Heart right ventricle (tissue), 16 donors: ENCODE measurements around the gene KYNU. TPM values are rescaled to one million over a fixed set of nuclear protein-coding genes. Genes with fewer than 3 reads are reported as not detected.
A peak's percentile ranks its signal among the peaks of the same experiment; 100 is the strongest.

ENCODE experiments used
- ATAC-seq, 8 donors: fragments of 200-7000 bp; cut with Tn5 transposase; one replicate each; pipeline ENCODE4 v1.9.1; 2020; ENCODE audit warnings: mild to moderate bottlenecking in 8 of 8, moderate library complexity in 8 of 8, moderate number of reproducible peaks in 1 of 8
- DNase-seq, 2 donors: peaks; one replicate each; pipeline ENCODE4 v3.0.0-alpha.2; 2020
- H3K27ac ChIP-seq, 10 donors: fragments of 200-600 bp; sonication (generic) in 2 of 10; one replicate each; pipeline versions ENCODE4 v1.5.0 to v1.8.0; 2020 to 2022; ENCODE audit warnings: mild to moderate bottlenecking in 3 of 10
- H3K27me3 ChIP-seq, 7 donors: fragments of 200-600 bp; one replicate each; pipeline ENCODE4 v1.8.0; 2021 to 2022; ENCODE audit warnings: mild to moderate bottlenecking in 2 of 7
- H3K36me3 ChIP-seq, 9 donors: fragments of 200-600 bp; sonication (generic) in 1 of 9; one replicate each; pipeline versions ENCODE4 v1.5.0 to v1.8.0; 2020 to 2022; ENCODE audit warnings: mild to moderate bottlenecking in 2 of 9
- H3K4me1 ChIP-seq, 9 donors: fragments of 200-600 bp; sonication (generic) in 1 of 9; one replicate each; pipeline versions ENCODE4 v1.5.0 to v1.8.0; 2020 to 2022; ENCODE audit warnings: mild to moderate bottlenecking in 4 of 9
- H3K4me3 ChIP-seq, 10 donors: fragments of 200-600 bp; sonication (generic) in 2 of 10; one replicate each; pipeline versions ENCODE4 v1.5.0 to v1.8.0; 2020 to 2022; ENCODE audit warnings: mild to moderate bottlenecking in 7 of 10, moderate library complexity in 2 of 10
- H3K9me3 ChIP-seq, 11 donors: fragments of 200-600 bp in 10 of 11; sonication (generic) in 2 of 11; one replicate each; pipeline versions ENCODE4 v1.5.0 to v1.8.0; 2013 to 2022; ENCODE audit warnings: mild to moderate bottlenecking in 2 of 11, control low read depth in 1 of 11, moderate library complexity in 1 of 11
- WGBS, 2 donors: extraction: QIAGEN DNeasy Blood & Tissue Kit; methylation state at CpG; one replicate each; pipeline ENCODE4 v1.1.7; 2013; ENCODE audit warnings: inconsistent platforms in 1 of 2; 5-methylcytosine and 5-hydroxymethylcytosine counted together
- intact Hi-C, 10 donors: fragments of 100-400 bp; cut with DNase I; formaldehyde crosslinking; loops; one replicate each; pipeline versions ENCODE4 v1.11.1 to v1.14.2; 2022
- polyA plus RNA-seq, 2 donors: library from polyadenylated mRNA; stranded (reverse); fragments of 200-250 nt; gene quantifications; one replicate each; pipeline ENCODE4 v1.2.3, GENCODE V29; 2013
- total RNA-seq, 10 donors: library from RNA; stranded (reverse); fragmentation: NEBNext Ultra II Directional in 3 of 10; extraction: Animal tissue kit (Norgen Biotek cat#: 25700) in 3 of 10; gene quantifications; one replicate each; pipeline versions ENCODE4 v1.2.1 to v1.2.4, GENCODE V29; 2021 to 2023
- TF ChIP-seq, protein P1 (sequence below), 9 donors: fragments of 200-600 bp; sonication (generic) in 2 of 9; IDR thresholded peaks; one replicate each; pipeline versions ENCODE4 v1.5.0 to v1.8.0; 2021 to 2022; ENCODE audit warnings: antibody characterized with exemption in 9 of 9, mild to moderate bottlenecking in 5 of 9, moderate library complexity in 1 of 9
- donor health status: Arrhythmogenic right ventricular cardiomyopathy.
- donor health status: ischemic (EF 13 %, LVEDD 7.1; RV severe dilation, severe dysfunction).
- donor health status: healthy with polysubstance abuse.
- donor health status: DM: no; HTN: yes; CAD: no.
- donor health status: DM: no; HTN: no; CAD: no.
- donor health status: ischemic (EF 25% LVEDD 6.9; RV normal size, moderate dysfunction).
- donor health status: ischemic (EF 25% LVEDD 5.7; RV mildly dilated, moderate dysfunction).
- donor health status: healthy.
- donor health status: DM: yes; HTN: yes; CAD: no.
- donor health status: Ischemic cardiomyopathy.
- donor health status: ischemic (EF 35%, LVEDD 5.7; RV mildly dilated, moderate dysfunction).
- donor health status: nonischemic (EF 11% LVEDD 7.7; RV severe dilation, severe dysfunction).
- donor health status: DM: yes; HTN: yes; CAD: no.
- donor health status: PGD.
- donor health status: ischemic (EF 29% LVEDD 5.4; RV normal size, mild dysfunction).
- donor health status: nonischemic (EF 23%, LVEDD 6.1; RV moderate dilation, normal function).

Gene KYNU
- total and polyA plus RNA-seq, 12 donors: 0.07 to 9.5 (median 0.78) TPM

DNA sequence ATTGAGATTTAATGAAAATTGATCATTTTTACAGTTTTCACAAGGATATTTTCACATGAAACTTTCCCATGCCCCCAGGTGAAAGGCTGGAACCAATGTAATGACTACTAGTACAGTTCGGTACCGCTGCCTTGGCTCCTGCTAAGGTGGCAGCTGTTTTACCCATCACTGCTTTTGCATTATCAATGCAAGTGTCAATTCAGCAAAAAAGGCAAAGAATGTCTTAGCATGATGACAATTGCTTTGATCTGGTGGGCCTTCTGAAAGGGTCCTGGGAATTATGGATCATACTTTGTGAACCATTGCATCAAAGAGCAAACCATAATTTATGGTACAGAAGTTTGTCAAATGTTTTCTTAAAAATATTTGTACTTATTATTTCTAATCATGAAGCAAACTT is 107.2 kb downstream of the KYNU start:
- no peak for DNase-seq
- peaks cover 0 to 6% (median 0%) of the 10 kb centered on the region in 7 donors for H3K27me3 ChIP-seq
- peaks cover 0 to 3% (median 0%) of the 10 kb centered on the region in 9 donors for H3K4me1 ChIP-seq
- TF ChIP-seq, protein P1, sequence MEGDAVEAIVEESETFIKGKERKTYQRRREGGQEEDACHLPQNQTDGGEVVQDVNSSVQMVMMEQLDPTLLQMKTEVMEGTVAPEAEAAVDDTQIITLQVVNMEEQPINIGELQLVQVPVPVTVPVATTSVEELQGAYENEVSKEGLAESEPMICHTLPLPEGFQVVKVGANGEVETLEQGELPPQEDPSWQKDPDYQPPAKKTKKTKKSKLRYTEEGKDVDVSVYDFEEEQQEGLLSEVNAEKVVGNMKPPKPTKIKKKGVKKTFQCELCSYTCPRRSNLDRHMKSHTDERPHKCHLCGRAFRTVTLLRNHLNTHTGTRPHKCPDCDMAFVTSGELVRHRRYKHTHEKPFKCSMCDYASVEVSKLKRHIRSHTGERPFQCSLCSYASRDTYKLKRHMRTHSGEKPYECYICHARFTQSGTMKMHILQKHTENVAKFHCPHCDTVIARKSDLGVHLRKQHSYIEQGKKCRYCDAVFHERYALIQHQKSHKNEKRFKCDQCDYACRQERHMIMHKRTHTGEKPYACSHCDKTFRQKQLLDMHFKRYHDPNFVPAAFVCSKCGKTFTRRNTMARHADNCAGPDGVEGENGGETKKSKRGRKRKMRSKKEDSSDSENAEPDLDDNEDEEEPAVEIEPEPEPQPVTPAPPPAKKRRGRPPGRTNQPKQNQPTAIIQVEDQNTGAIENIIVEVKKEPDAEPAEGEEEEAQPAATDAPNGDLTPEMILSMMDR (IDR thresholded peaks at IDR 0.05): no peak
- WGBS, 2 donors: 89 to 98% methylated on average over 2 of the region's 2 CpGs
- peaks cover 0 to 7% (median 0%) of the 10 kb centered on the region in 9 donors for H3K36me3 ChIP-seq
- no peak for ATAC-seq
- no peaks in the 10 kb centered on the region for H3K9me3 ChIP-seq
- intact Hi-C loops: loop anchor here in 8 of 10 donors (5.0 to 10.0 kb wide), 4 partner anchors 187 to 302 kb away; no protein-coding TSS in a partner anchor
- H3K4me3 ChIP-seq: no peak overlapping the region
- H3K27ac ChIP-seq: no peak overlapping the region

DNA sequence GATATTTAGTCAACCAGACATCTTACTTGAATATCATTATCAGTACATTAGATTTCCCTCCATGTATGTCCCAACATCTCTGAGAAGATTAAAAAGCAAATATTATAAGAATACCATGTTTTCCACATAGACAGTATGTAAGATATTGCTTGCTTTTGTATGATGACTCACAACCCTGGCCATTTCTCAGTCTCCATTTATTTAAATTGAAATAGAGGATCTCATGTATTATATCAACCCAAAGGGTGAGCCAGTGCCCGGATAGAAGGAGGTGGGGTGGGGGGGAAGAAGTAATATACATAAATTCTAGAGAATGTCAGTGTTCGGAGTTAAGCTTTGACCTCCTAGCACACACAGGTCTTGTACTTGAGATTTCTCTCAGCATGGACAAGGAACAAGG is 109.6 kb downstream of the KYNU start:
- DNase-seq (no peak), ATAC-seq (no peak)
- Histone ChIP-seq H3K27me3 (peaks cover 0 to 6% (median 0%) of the 10 kb centered on the region in 7 donors), H3K9me3 (no peaks in the 10 kb centered on the region), H3K36me3 (peaks cover 0 to 7% (median 0%) of the 10 kb centered on the region in 9 donors), H3K27ac (no peak overlapping the region), H3K4me1 (peaks cover 0 to 5% (median 0%) of the 10 kb centered on the region in 9 donors), H3K4me3 (no peak overlapping the region)
- intact Hi-C loops: loop anchor here in 6 of 10 donors (5.0 to 10.0 kb wide), 3 partner anchors 192 to 305 kb away; no protein-coding TSS in a partner anchor
- 83 to 90% methylated on average over 2 of the region's 2 CpGs for WGBS, 2 donors
- TF ChIP-seq, protein P1 (IDR thresholded peaks at IDR 0.05): no peak

DNA sequence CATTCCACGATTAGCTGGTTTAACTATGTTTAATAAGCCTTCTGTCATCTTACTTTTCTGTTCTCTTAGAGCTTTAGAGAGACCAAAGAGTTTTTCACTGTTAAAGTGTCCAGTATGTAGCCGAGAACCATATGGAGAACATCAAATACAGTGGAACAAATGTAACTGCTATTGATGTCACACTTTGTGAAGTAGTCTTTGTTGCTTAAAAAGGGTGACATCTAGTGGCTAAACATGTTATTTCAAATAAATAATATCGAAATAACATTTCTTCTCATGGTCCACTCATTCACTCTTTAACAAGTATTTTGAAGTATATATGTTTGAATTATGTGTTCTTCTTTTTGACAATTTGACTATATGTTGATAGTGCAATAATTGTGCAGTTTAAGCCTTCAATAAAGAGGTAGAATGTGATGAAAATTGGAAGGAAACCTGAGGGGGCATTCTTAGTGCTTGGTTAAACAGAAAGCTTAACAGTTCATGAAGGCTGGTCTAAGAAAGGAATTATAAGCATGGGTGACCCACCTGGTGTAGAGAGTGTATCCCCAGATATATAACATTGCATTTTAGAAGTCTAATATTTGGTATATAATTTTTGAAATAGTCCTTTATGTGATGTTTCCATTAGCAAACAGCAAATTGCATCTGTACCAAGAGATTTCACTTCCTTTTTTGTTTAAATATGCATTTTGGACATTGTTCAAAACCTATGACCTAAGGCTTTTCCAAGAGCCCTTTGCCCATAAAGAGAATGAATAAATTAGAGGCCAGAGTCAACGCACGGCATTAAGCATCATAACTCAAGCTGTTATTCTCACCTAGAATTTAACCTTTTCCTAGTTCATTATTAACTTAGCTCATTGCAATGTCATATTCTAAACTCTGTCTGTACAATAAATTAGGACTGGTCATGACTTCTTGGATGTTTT is 112.1 kb downstream of the KYNU start:
- Histone ChIP-seq H3K36me3 (peaks cover 0 to 7% (median 0%) of the 10 kb centered on the region in 9 donors), H3K27ac (no peak overlapping the region), H3K9me3 (no peaks in the 10 kb centered on the region), H3K27me3 (peaks cover 0 to 10% (median 0%) of the 10 kb centered on the region in 7 donors), H3K4me1 (peaks cover 0 to 5% (median 0%) of the 10 kb centered on the region in 9 donors), H3K4me3 (no peak overlapping the region)
- WGBS, 2 donors: 44 to 46% methylated on average over 5 of the region's 5 CpGs
- TF ChIP-seq, protein P1 (IDR thresholded peaks at IDR 0.05): peak in 8 of 9 donors; percentile 33 to 73 (median 58)
- intact Hi-C loops: loop anchor here in 6 of 10 donors (5.0 to 10.0 kb wide), 3 partner anchors 195 to 307 kb away; no protein-coding TSS in a partner anchor
- ATAC-seq (no peak), DNase-seq (no peak)

DNA sequence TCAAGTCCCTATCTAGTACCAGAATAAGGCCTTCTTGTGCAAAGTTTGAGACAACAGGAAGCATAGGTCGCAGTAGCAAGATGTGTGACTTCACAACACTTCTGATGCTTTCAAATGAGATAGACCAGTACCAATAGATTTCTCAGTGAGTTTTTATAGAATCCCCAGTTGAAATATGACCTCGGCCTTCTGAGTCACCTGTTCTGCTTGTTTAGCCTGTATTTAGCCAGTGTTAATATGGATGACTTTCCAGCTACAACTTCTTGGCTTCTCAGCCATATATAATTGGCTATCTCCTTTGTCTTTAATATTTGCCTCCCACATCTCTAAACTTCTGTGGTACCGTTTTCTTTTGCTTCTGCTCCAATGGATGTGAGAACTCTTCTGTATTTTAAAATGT is 113.8 kb downstream of the KYNU start:
- Histone ChIP-seq H3K27ac (no peak overlapping the region), H3K27me3 (peaks cover 0 to 4% (median 0%) of the 10 kb centered on the region in 7 donors), H3K4me1 (peaks cover 0 to 5% (median 0%) of the 10 kb centered on the region in 9 donors), H3K36me3 (peaks cover 0 to 1% (median 0%) of the 10 kb centered on the region in 9 donors), H3K4me3 (no peak overlapping the region), H3K9me3 (no peaks in the 10 kb centered on the region)
- no peak for DNase-seq
- ATAC-seq: no peak
- WGBS, 2 donors: 69 to 83% methylated on average over 3 of the region's 3 CpGs
- TF ChIP-seq, protein P1 (IDR thresholded peaks at IDR 0.05): no peak
- intact Hi-C loops: no loop called here
